Left ventricle myocardium inferior (tissue), 1 donor: Measurements from ENCODE around the gene SORL1-AS1.

ENCODE experiments used
- DNase-seq: peaks from one replicate; pipeline ENCODE4 v3.0.0-alpha.2; 2020
- H3K27ac ChIP-seq: fragments of 200-600 bp; replicated peaks from 2 replicates; pipeline ENCODE4 v1.8.0; 2021
- H3K27me3 ChIP-seq: fragments of 200-600 bp; 2 replicates; pipeline ENCODE4 v1.8.0; 2021; ENCODE audit warnings: low read depth
- H3K36me3 ChIP-seq: fragments of 200-600 bp; 2 replicates; pipeline ENCODE4 v1.8.0; 2021
- H3K4me1 ChIP-seq: fragments of 200-600 bp; 2 replicates; pipeline ENCODE4 v1.8.0; 2021
- H3K4me3 ChIP-seq: fragments of 200-600 bp; 2 replicates; pipeline ENCODE4 v1.8.0; 2021; ENCODE audit warnings: mild to moderate bottlenecking, moderate library complexity
- H3K9me3 ChIP-seq: fragments of 200-600 bp; replicated peaks from 2 replicates; pipeline ENCODE4 v1.8.0; 2021
- intact Hi-C: fragments of 100-400 bp; cut with micrococcal nuclease; formaldehyde crosslinking; loops from one replicate; pipeline ENCODE4 v1.11.0; 2022
- TF ChIP-seq, protein P1 (sequence below): fragments of 200-600 bp; IDR thresholded peaks from 2 replicates; pipeline ENCODE4 v1.8.0; 2021; ENCODE audit warnings: antibody characterized with exemption, mild to moderate bottlenecking, borderline replicate concordance
- donor health status: DM: no; HTN: yes; CAD: no; lungs with severe emphysema.

SORL1-AS1 gene

DNA sequence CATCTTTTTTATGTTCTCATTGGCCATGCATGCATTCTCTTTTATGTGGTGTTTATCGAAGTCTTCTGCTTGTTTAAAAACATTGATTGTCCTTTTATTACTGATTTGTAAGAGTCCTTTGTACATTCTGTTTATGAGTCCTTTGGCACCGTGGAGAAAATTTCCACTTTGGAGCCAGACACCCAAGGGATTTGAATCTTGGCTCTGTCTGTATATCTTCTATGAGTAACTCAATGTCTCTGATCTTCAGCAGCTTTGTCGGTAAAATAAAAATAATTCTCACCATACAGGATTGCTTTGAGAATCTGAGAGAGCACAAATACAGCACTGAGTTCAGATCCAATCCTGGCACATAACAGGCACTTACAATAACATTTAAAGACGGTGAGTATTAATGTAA is 13.4 kb downstream of the SORL1-AS1 start:
- H3K27me3 ChIP-seq: no peaks in the 10 kb centered on the region
- TF ChIP-seq, protein P1, sequence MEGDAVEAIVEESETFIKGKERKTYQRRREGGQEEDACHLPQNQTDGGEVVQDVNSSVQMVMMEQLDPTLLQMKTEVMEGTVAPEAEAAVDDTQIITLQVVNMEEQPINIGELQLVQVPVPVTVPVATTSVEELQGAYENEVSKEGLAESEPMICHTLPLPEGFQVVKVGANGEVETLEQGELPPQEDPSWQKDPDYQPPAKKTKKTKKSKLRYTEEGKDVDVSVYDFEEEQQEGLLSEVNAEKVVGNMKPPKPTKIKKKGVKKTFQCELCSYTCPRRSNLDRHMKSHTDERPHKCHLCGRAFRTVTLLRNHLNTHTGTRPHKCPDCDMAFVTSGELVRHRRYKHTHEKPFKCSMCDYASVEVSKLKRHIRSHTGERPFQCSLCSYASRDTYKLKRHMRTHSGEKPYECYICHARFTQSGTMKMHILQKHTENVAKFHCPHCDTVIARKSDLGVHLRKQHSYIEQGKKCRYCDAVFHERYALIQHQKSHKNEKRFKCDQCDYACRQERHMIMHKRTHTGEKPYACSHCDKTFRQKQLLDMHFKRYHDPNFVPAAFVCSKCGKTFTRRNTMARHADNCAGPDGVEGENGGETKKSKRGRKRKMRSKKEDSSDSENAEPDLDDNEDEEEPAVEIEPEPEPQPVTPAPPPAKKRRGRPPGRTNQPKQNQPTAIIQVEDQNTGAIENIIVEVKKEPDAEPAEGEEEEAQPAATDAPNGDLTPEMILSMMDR: no peak
- no peak for DNase-seq
- no peaks in the 10 kb centered on the region for H3K9me3 ChIP-seq
- no peaks in the 10 kb centered on the region for H3K4me1 ChIP-seq
- H3K4me3 ChIP-seq: no peak overlapping the region
- H3K36me3 ChIP-seq: no peaks in the 10 kb centered on the region
- H3K27ac ChIP-seq: no peak overlapping the region
- intact Hi-C loops: no loop called here

DNA sequence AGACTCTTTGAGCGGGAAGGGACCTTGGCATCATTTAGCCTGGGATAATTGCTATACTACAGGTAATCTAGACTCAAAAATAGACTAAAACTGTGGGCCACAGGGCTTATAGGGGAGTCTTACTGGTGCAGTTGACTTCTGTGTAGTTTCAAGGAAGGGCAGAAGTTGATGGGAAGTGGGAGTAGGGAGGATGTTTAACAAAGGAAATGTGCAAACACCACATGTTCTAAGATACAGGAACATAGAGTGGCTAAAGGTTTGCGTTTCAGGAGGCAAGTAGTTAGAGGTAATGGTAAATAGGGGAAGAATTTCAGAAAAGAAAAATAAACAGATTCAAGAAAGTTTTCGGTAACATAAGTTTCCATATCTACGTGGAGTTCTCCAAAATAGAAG is 15.1 kb downstream of the SORL1-AS1 start:
- intact Hi-C loops: no loop called here
- no peaks in the 10 kb centered on the region for H3K36me3 ChIP-seq
- no peaks in the 10 kb centered on the region for H3K9me3 ChIP-seq
- TF ChIP-seq, protein P1: no peak
- no peak overlapping the region for H3K4me3 ChIP-seq
- H3K4me1 ChIP-seq: no peaks in the 10 kb centered on the region
- no peak for DNase-seq
- no peaks in the 10 kb centered on the region for H3K27me3 ChIP-seq
- no peak overlapping the region for H3K27ac ChIP-seq

DNA sequence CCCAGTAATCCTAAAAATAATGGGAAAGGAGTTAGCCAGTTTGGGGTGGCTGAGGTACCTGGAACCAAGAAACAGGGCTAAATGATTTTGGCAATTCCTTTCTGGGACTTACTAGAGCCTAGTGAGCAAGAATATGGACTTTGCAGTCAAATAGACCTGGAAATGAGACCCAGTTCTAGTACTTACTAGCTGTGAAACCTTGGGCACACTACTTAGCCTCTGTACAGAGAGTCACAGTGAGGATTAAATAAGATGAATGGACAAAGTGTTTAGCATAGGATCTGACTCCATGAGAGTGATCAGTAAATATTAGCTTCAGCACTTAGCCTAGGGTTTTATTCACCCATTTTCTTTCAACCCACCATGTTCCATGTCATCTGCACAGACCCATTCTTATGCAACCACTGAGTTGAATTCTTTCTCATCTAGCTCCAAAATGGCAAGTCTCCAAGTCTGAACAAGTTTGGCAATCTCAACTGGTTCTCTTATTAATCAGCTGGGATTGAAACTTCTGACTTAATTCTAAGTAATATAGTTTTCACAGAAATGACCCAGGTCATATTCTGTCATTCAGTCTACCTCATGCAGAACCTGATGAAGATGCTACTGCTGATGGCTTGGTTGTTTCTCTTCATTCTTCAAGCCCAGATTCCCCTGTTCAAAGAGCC is 15.6 kb downstream of the SORL1-AS1 start:
- Histone ChIP-seq H3K36me3 (no peaks in the 10 kb centered on the region), H3K27me3 (no peaks in the 10 kb centered on the region), H3K9me3 (no peaks in the 10 kb centered on the region), H3K27ac (no peak overlapping the region), H3K4me1 (no peaks in the 10 kb centered on the region), H3K4me3 (no peak overlapping the region)
- no peak for DNase-seq
- intact Hi-C loops: no loop called here
- TF ChIP-seq, protein P1: no peak

DNA sequence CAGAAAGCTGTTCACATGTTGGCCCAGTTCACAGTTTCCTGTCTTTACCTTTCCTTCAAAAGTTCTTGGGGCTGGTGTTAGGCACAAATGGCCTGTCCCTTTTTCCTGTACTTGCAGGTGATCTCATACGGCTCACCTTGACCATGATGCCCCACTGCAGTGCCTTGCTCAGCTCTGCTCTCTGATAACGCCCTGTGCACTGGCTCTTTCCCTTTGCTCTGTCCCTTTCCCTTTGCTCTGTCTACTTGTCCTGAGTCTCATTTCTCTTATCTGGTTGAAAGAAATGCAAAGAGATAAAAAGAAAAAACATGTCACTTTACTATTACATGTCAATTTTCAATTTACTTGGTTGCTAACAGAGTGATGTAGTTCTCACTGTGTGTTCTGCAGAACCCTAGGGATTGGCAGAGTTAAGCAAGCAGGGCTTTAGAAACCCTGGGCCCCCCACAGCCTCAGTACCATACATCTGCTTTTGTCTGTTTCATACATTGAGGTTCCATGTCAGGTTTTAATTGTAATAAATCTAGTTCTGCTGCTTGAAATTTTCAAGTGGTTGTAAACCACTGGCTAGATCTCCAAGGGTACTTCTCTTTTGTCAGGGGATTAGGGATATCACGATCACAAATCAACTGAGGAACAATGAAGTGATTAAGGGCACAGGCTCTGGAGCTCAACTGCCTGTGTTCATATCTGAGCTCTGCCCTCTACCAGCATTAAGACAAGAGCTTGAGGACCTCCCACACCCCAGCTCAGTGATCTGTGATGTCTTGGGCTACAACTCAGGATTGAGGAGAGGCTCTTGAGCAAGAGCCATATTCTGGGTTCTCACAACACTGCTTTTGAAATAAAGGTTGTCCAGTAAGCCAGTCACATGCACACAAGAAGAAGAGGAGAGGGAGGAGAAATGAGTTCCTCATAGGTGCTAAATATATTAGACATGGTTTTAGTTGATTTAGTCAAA is 16.9 kb downstream of the SORL1-AS1 start:
- H3K36me3 ChIP-seq: no peaks in the 10 kb centered on the region
- DNase-seq: no peak
- TF ChIP-seq, protein P1: no peak
- no peaks in the 10 kb centered on the region for H3K4me1 ChIP-seq
- no peaks in the 10 kb centered on the region for H3K9me3 ChIP-seq
- H3K4me3 ChIP-seq: no peak overlapping the region
- intact Hi-C loops: no loop called here
- no peak overlapping the region for H3K27ac ChIP-seq
- no peaks in the 10 kb centered on the region for H3K27me3 ChIP-seq

DNA sequence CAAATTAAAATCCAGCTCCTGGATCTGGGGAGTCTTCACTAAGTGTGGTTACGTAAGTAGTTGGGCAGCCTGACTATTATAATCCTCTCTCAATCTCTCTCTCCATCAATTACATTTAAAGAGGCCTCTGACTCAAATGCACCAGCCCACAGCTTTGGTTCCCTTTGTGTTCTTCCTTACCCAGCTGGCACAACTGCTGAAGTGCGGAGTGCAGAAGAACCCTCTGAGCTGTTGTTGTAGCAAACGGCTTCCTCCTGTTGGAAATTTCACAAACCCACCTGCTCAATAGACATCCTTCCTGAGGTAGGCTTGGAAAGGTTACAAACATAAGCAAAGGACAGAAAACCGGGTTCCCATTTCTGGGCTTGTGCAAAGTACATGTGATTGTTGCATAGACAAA is 17.6 kb downstream of the SORL1-AS1 start:
- DNase-seq: no peak
- no peaks in the 10 kb centered on the region for H3K27me3 ChIP-seq
- TF ChIP-seq, protein P1: no peak
- no peaks in the 10 kb centered on the region for H3K9me3 ChIP-seq
- intact Hi-C loops: no loop called here
- H3K4me1 ChIP-seq: no peaks in the 10 kb centered on the region
- no peak overlapping the region for H3K4me3 ChIP-seq
- no peak overlapping the region for H3K27ac ChIP-seq
- H3K36me3 ChIP-seq: no peaks in the 10 kb centered on the region
